Measurements from ENCODE around the gene NUP210.
"Not testable (repeated sequence)": the region's sequence is repeated elsewhere in the genome, so short reads cannot be mapped to it uniquely, and the experiment has no call there.

Gene NUP210

DNA sequence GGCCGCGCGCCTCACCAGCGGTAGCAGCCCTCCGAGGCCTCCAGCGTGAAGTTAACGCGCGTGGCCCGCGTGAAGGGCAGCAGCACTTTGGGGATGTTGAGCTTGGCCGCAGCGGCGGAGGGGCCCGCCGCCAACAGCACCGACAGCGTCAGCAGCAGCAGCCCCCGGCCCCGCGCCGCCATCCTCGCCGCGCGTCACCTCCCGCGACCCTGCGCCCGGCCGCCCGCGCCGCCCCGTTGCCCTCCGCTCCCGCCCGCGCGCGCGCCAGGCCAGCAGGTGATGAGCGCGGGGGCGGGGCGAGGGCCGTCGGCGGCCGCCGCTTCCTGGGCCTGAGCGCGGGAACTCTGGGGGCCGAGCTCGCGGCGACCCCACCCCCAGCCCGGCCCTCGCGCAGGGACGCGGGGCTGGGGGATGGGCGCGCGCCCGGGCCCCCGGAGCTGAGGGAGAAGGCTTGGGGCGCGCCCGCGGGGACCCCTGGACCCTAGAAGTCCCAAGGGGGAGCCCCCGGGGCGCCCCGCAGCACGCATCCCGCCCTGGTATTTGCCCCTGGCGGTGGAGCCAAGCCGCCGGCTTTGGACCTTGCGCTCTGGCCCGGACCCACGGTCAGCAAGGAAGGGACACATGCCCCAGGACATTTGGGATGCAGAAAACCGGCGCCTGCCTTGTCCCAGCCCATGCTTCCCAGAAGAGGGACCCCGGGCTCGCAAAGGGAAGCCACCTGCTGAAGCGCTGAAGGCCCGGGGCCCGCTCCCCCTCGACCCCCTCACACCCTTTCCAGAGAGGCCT, at the start of gene NUP210:
Gene NUP210 (minus strand): TSS at position 278 of the 786 bp plus-strand sequence. CDS start 96 bp downstream, at position 182.
- DNase-seq = peak; percentile 4

DNA sequence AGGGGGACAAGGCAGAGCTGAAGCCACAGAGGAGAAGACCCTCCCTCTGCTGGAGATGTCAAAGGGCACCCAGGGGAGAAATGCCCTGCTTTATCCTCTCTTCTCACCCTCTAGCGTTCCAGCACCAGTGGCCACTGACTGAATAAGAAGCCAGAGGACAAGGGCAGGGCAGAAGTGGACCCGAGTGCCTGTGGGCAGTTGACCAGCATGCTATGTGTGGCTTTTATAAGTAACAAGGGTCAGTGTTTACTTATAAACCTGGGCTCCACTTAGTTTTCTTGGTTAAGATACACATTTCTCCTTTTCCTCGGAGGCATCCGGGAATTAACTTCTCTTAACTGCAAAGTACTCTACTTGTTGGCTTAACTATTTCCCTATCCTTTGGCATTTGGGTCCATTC, 46.7 kb upstream of the NUP210 start:
- DNase-seq = no peak

DNA sequence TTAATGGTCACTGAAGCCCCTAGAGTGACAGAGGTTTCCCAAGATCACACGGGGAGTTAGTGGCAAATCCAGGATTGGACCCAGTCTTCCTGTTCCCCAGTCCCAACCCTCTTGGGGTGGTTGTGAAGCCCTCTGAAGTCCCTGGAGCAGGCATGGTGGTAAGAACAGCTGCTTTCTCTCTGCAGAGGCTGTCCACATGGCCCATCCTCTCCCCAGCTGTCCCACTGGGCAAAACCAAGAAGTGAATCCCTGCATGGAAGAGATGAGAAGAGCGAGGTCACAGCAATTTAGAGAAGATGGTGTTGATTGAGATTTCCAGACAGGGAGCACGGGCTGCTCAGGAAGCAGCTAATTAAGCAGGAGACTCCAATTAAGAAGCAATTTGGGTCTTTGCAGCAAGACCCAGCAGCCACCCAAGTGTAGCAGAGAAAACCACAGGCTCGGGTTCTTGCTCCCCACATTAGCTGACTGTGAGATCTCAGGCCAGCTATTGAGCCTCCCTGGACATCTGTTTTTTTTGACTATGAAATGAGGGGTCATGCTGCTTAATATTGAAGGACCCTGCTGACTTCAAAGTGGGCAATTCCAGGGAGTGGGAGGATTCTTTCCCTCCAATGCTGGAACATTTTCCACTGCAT, 45.2 kb upstream of the NUP210 start:
- no peak for DNase-seq

DNA sequence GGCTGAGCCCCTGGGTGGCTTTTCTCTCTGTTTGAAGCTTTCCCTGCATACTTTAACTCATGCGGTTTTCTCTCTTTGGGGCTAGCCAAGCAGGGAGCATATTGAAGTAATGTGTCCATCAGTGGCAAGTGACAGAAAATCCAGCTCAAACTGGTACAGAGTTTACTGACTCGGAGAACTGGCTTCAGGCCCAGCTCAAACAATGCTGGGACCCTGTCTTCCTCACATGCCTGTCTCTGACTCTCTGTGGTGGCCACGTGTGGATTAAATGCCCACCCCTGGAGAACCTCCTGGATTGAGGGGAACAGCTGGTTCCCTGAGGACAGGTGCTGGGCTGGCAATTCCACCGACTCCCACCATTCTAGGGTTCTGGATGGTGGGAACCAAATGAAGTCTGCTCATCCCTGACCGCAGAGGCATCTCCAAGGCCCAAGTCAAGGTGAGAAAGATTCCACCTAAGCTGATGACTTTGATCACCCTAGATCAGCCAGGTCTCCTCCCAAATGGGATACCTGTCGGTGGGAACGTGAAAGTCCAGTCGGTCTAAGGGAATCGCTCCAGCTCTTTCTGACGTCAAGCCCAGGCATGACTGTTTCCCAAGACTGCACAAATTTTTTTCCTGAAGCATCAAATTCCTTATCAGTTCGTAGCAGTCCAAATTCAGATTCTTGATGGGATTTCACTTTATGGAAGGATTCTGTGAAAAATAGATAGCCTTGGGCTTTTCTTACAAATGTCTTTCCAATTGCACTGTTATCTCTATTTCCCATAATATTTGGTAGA, 43.7 kb upstream of the NUP210 start:
- no peak for DNase-seq

DNA sequence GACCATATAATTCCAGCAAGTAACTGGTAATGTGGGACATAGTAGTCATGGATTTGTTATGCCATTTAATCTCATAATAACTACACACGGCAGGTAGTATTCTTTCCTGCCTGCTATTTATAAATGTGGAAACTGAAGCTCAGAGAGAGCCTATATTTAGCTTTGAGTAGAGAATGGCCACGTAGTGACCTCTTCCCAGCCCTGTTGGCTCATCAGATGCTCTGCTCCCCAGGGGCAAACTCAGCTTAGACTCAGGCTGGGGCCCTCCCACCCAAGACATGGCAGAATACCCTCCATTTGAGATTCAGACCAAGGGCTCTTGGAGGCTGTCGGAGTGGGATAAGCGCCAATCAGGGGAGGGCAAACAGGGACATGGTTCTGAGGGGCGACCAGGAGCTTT, 42.7 kb upstream of the NUP210 start:
- peak; percentile 66 for DNase-seq

DNA sequence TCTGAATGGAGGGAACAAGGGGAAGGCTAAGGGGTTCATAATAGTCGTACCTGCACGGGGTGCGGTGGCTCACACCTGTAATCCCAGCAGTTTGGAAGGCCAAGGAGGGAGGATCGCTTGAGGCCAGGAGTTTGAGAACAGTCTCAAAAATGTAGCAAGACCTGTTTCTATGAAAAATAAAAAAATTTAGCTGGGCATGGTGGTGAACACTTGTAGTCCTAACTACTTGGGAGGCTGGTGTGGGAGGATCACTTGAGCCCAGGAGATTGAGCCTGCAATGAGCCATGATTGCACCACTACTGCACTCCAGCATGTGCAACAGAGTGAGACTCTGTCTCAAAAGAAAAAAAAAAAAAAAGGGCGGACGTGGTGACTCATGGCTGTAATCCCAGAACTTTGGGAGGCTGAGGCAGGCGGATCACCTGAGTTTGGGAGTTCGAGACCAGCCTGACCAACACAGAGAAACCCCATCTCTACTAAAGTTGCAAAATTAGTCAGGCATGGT, 42.1 kb upstream of the NUP210 start:
- no peak for DNase-seq

DNA sequence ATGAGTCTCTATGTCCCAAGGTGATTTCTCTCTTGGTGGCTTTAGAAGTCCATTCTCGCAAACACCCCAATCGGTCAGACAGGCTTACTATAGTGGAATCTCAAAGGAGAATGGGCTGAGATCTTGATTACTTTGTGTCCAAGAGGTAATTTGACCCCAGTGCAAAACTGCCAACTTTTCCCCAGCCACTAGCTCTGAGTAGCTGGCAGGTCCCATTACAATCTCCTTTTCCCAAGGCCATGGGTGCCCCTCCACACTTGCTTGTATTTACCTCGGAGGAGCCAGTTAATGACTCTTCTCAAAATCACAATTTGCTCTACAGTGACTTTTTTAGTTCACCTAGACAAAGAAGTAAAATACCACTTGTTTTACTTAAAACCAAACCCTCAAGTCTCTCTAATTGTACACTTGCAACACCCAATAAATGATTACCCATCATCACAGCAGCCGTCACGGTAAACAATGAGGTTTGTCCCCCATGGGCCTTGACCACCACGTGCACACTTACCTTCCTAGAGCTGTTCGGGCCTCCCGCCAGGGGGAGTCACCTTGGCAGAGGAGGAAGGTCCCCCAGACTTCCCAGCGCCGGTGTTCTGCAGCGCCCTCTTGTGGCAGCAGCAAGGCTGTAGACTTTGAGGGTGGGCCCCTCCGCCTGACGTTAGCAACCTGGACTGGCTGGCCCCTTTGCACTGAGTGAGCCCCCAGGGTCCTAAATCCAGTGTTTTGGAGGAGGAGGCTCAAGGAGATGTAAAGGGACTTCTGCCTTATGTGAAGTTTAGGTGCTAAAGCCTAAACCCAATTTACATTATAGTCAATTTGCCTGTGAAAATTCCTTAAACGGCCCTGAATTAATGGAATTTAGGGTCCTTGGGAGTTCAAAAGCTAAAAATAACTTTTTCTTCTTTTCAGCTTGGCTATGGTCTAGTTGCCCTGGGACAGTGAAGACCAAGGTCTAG, 41.3 kb upstream of the NUP210 start:
- DNase-seq = no peak

DNA sequence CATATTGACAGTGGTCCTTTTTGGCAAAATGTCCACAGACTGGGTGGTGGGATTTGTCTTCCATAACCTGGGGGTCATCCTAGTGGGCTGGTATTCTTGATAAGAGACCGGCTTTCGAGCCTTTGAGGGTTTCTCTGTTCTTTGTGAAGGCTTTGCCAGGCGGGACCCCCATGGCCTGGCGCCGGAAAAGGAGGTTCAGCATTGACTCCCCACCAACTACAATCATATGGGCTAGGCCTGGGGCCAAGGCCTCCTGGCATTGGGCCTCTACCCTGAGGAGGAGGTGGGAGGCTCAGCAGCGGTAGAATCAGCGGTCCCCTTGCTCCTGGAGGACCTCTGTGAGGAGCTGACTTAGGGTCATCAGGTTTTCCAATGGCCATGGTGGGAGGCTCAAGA, 40.2 kb upstream of the NUP210 start:
- DNase-seq = no peak

GRCh38 chr3:13459605-13460340, 39.7 kb upstream of the NUP210 start:
- no peak for DNase-seq

- DNase-seq = no peak
Observed at GRCh38 chr3:13457593-13457992, 37.5 kb upstream of the NUP210 start.

- DNase-seq = no peak
Observed at GRCh38 chr3:13455644-13456043, 35.5 kb upstream of the NUP210 start.

DNA sequence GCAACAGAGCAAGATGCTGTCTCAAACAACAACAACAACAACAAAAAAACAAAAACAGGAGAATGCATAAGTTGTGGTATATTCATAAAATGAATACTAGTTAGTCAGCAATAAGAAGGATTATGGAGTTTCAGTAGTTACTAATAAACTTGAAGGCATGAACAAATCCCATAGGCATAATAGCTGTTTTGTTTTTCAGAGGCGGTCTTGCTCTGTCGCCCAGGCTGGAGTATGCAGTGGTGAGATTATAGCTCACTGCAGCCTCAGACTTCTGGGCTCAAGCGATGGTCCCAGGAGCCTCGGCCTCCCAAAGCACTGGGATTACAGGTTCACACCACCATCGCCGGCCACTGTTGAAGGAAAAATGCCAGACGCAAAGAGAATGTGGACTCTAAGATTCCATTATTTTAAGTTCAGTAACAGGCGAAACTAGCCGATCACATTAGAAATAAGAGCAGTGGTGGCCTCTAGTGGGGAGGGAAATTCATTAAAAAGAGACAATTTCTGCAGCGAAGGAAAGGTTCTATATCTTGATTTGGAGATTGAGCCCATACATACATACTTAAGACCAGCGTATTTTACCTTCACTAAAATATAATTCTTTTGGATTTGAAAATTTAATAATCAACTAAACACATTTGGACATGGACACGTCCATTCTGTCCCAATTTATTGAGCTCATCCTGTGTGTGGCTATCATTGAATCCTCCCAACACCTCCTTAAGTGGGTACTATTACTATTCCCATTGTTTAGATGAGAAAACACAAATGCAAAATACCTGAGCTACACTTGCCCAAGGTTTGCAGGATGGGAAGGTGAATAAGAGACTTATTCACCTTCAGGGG, 32.6 kb upstream of the NUP210 start:
- DNase-seq = peak; percentile 25

- DNase-seq = no peak
Observed at GRCh38 chr3:13451301-13451673, 31.2 kb upstream of the NUP210 start.

DNA sequence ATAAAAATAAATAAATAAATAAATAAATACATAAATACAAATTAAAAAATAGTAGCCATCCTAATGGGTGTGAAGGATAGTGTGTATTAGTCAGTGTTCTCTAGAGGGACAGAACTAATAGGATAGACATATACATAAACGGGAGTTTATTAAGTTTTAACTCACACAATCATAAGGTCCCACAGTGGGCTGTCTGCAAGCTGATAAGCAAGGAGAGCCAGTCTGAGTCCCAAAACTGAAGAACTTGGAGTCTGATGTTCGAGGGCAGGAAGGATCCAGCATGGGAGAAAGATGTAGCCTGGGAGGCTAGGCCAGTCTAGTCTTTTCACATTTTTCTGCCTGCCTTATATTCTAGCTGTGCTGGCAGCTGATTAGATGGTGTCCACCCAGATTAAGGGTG, 22.8 kb upstream of the NUP210 start:
- not testable (repeated sequence) for DNase-seq

GRCh38 chr3:13440204-13440817, 20.2 kb upstream of the NUP210 start:
- DNase-seq = no peak

DNA sequence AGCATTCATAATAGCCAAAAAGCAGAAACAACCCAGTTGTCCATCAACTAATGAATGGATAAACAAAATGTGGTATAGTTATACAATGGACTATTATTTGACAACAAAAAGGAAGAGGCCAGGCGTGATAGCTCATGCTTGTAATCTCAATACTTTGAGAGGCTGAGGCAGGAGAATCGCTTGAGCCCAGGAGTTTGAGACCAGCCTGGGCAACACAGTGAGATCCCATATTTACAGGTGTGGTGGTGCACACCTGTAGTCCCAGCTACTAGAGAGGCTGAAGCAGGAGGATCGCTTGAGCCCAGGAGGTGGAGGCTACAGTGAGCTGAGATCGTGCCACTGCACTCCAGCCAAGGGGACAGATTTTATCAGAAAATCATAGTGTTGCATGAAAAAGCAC, 16.1 kb upstream of the NUP210 start:
- DNase-seq = not testable (repeated sequence)

GRCh38 chr3:13433912-13434311, 13.8 kb upstream of the NUP210 start:
- no peak for DNase-seq

GRCh38 chr3:13432093-13432492, 12.0 kb upstream of the NUP210 start:
- no peak for DNase-seq

DNA sequence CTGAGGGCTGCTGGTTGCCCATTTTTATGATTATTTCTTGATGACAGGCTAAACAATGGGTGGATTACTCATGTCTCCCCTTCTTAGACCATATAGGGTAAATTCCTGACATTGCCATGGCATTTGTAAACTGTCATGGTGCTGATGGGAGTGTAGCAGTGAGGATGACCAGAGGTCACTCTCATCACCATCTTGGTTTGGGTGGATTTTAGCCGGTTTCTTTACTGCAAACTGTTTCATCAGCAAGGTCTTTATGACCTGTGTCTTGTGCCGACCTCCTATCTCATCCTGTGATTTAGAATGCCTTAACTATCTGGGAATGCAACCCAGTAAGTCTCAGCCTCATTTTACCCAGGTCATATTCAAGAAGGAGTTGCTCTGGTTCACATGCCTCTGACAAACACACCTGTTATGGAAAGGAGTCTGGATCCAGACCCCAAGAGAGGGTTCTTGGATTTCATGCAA, 10.3 kb upstream of the NUP210 start:
- not testable (repeated sequence) for DNase-seq
